ENCODE results near the gene PIP5K1B. TPM values are rescaled to one million over a fixed set of nuclear protein-coding genes. Genes with fewer than 3 reads are reported as not detected.

The PIP5K1B gene
- total RNA-seq, 1 experiment from 2014 or later, result 2.5 TPM

DNA sequence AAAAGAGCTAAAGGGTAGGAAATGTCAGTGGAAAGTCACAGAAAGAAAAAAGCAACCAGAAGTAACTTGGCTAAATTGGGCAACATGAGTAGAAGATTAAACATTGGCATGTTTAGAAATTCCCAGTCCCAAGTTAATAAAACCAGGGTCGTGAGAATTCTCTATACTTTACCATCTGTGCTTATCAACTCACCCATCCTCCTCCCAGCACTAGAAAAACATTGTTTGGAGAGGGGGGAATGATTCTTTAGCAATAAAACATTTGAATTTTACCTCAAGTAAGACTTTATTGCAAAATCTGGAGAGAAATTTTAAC, 229.2 kb downstream of the PIP5K1B start:
- Histone ChIP-seq H3K23me2 (ENCODE audit: insufficient read length, low read depth, low read length, poor library complexity, severe bottlenecking) (no peaks in the 10 kb centered on the region), H2BK120ac (ENCODE audit: low read depth, low read length, poor library complexity, severe bottlenecking) (no peak overlapping the region), H3K4me1 (ENCODE audit: insufficient read depth, low read length) (0 out of 2 replicates have a peak, but pooled peaks cover 2% of the 10 kb centered on the region), H3K9me3 (ENCODE audit: control insufficient read depth, low read depth, low read length) (no peaks in the 10 kb centered on the region), H2AFZ (ENCODE audit: low read length) (no peak overlapping the region), H3K18ac (ENCODE audit: insufficient read length, low read depth, low read length) (no peak overlapping the region), H3K4me2 (ENCODE audit: insufficient read depth, insufficient read length, low read length) (no peak overlapping the region), H2BK12ac (ENCODE audit: insufficient read length, low read depth, low read length) (no peak overlapping the region), H2BK5ac (ENCODE audit: insufficient read length, low read length) (no peak overlapping the region), H2BK20ac (ENCODE audit: low read depth, low read length, poor library complexity, severe bottlenecking) (no peak overlapping the region), H3K14ac (ENCODE audit: insufficient read depth, low read length) (no peak overlapping the region), H3K56ac (ENCODE audit: insufficient read length, low read depth, low read length) (no peak overlapping the region), H4K91ac (ENCODE audit: insufficient read length, low read depth, low read length) (no peak overlapping the region), H4K8ac (replicated peaks; ENCODE audit: insufficient read length, low read depth, low read length) (no peak overlapping the region), H3K23ac (ENCODE audit: insufficient read length, low read depth, low read length) (no peak overlapping the region), H3K9ac (ENCODE audit: extremely low read depth, insufficient read length, low read length) (no peak overlapping the region), H3K27me3 (ENCODE audit: insufficient read depth, low read length) (no peaks in the 10 kb centered on the region), H3K79me2 (ENCODE audit: insufficient read depth, low read length) (no peaks in the 10 kb centered on the region), H2BK15ac (ENCODE audit: low read depth, low read length) (no peak overlapping the region), H3K79me1 (ENCODE audit: insufficient read depth, low read depth, low read length, poor library complexity, severe bottlenecking) (no peaks in the 10 kb centered on the region), H4K20me1 (ENCODE audit: control insufficient read depth, insufficient read depth, insufficient read length) (no peaks in the 10 kb centered on the region), H4K5ac (ENCODE audit: insufficient read length, low read depth, low read length) (no peak overlapping the region), H3K27ac (ENCODE audit: insufficient read length, low read depth, low read length) (no peak overlapping the region), H3K4ac (ENCODE audit: low read depth, low read length) (no peak overlapping the region), H3T11ph (ENCODE audit: low read length) (no peak overlapping the region), H2AK5ac (ENCODE audit: insufficient read length, low read length) (no peak overlapping the region)
- WGBS (ENCODE audit: extremely low coverage, insufficient read length, low lambda C conversion rate), result no CpG with 5 or more reads among the region's 1 CpG
- no peak overlapping the region for H3K4me3 Mint-ChIP-seq
- H3K9me3 Mint-ChIP-seq, result no peaks in the 10 kb centered on the region
- H3K27ac Mint-ChIP-seq, result no peak overlapping the region; a peak in 1 of 7 replicates
- H3K4me1 Mint-ChIP-seq, result no peaks in the 10 kb centered on the region
- TF ChIP-seq CTCF (conservative IDR thresholded peaks at IDR 0.05), result no peak
- H3K36me3 Mint-ChIP-seq (ENCODE audit: insufficient read depth in 1 of 3, low read depth in 3 of 3), result peaks cover 0 to 4% (median 0%) of the 10 kb centered on the region in 3 experiments; a peak in 2 of 7 replicates
- DNase-seq, result no peak
- H3K27me3 Mint-ChIP-seq (ENCODE audit: low read depth), result peaks cover 5% of the 10 kb centered on the region
